Astrocyte of the spinal cord (primary cell): ENCODE results near the gene NEDD4L.

Experiments
- DNase-seq: peaks from one replicate; pipeline ENCODE4 v3.0.0; 2011; ENCODE audit warnings: low read depth, low spot score
- H3K4me3 ChIP-seq: 2 replicates; pipeline ENCODE4 v1.5.1; 2011; ENCODE audit warnings: low read depth, mild to moderate bottlenecking, low read length, moderate library complexity
- in situ Hi-C: cut with HindIII; loops from 2 replicates; pipeline ENCODE4 v1.10.0; 2017; ENCODE audit warnings: low sequenced_read_pairs
- TF ChIP-seq, protein P1 (sequence below): IDR thresholded peaks from 2 replicates; pipeline ENCODE4 v1.5.1; 2012; ENCODE audit warnings: low read depth, mild to moderate bottlenecking, low read length, inconsistent platforms

Gene NEDD4L

DNA sequence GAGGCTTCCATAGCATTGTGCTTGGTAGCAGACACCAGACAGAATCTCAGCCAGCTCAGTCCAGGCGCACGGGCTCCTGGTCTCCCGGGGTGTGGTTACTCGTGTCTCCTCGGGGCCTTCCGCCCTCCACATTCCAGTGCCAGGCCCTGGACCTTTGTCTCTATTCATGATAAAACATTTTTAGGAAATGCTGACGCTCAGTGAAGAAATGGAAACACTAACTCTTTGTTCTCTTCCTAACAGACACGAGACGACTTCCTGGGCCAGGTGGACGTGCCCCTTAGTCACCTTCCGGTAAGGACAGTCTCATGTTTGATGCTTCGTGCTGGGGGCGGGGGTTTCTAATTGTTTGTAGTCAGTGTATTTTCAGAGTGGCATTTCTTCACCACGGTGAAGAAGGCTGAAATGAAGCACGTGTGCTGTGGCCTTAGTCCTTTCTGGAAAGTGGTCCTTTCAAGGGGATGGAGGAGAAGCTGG lies 271.8 kb downstream of the NEDD4L start:
- DNase-seq, result no peak
- no peak overlapping the region for H3K4me3 ChIP-seq
- TF ChIP-seq, protein P1, sequence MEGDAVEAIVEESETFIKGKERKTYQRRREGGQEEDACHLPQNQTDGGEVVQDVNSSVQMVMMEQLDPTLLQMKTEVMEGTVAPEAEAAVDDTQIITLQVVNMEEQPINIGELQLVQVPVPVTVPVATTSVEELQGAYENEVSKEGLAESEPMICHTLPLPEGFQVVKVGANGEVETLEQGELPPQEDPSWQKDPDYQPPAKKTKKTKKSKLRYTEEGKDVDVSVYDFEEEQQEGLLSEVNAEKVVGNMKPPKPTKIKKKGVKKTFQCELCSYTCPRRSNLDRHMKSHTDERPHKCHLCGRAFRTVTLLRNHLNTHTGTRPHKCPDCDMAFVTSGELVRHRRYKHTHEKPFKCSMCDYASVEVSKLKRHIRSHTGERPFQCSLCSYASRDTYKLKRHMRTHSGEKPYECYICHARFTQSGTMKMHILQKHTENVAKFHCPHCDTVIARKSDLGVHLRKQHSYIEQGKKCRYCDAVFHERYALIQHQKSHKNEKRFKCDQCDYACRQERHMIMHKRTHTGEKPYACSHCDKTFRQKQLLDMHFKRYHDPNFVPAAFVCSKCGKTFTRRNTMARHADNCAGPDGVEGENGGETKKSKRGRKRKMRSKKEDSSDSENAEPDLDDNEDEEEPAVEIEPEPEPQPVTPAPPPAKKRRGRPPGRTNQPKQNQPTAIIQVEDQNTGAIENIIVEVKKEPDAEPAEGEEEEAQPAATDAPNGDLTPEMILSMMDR, result no peak
- in situ Hi-C loops, result no loop called here

DNA sequence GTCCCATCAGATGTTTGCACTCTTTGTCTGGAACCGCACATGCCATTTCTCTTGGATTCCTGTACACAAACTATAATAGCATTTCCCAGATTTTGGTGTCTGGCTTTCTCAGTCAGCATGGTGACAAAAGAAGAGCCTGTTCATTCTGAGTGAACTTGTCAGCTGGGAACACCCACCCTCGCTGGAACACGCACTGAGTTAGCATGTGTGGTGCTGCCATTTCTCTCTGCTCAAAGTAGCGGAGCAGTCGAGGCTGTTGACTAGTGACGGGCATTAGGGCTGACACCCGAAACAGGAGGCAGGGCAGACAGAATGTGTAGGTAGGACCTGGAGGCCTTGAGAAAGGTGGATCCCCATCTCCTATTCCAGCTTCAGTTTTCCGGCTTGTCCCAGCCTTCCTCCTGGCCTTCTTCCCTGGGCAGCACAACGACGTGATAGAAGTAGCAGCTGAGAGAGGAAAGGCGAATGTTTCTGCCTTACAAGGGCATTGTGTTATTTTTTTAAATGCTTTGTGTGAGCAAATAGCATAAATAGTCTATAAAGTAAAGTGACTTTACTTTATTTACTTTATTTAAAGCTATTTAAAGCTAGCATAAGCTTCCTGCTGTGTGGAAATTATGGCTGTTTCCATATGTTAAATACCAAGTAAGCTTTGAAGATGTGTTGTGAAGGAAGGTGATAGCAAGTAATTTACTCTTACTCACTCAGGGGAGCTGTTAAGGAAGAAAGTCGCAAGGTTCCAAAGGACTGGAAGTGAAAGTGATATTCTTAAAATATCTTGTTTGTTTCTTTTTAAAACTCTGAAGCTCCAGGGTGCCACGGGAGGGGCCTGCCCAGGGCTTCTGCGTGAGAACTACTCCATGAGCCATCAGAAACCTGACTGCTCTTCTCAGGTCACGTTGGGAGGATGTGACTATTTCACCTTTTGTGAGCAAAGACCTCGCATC lies 272.6 kb downstream of the NEDD4L start:
- TF ChIP-seq, protein P1, result no peak
- H3K4me3 ChIP-seq, result no peak overlapping the region
- in situ Hi-C loops, result no loop called here
- DNase-seq, result peak; percentile 39

DNA sequence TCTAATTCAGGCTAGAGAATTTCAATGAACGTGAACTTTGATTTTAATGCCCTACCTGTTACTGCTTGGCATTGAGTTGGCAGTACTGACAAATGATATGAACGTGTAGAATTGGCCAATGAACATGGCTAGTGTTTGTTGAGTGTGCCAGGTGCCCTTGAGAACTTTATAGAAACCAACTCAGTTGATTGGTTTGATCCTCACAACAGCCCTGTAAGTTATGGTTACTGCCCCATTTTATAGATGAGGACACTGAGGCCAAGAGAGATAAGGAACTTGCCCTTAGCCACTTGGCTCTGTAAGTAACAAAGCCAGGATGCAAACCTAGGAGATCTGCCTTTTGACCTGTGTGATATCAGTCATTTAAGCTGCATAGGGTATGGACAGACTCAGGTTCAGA lies 275.7 kb downstream of the NEDD4L start:
- DNase-seq, result no peak
- TF ChIP-seq, protein P1, result no peak
- no peak overlapping the region for H3K4me3 ChIP-seq
- in situ Hi-C loops, result no loop called here

DNA sequence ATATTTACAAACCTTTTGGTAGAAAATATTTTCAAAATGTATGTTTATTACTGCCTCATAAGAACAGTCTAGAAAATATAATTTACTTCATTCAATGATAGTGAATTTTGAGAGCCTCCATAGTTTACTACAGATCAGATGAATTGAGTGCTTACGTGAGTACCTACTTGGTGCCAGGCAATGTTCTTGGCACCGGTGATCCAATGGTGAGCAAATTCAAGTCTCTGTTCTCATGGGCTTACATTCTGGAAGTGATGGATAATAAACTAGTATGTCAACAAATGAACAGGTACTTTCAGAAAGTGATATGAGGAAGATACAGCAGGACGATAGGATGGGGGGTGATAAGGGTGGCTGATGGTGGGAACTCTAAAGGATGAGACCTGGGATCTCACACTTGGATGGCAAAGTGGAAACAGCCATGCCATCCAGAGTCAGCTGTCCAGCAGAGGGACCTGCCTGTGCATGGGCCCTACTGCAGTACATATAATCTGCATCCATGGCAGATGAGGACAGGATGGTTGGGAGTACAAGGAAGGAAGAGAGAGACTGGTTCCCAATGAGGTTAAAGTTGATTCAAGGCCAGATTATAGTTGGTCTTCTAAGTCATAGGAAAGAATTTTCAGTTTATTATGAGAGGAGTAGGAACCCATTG lies 277.0 kb downstream of the NEDD4L start:
- TF ChIP-seq, protein P1, result peak; percentile 6
- H3K4me3 ChIP-seq, result no peak overlapping the region

DNA sequence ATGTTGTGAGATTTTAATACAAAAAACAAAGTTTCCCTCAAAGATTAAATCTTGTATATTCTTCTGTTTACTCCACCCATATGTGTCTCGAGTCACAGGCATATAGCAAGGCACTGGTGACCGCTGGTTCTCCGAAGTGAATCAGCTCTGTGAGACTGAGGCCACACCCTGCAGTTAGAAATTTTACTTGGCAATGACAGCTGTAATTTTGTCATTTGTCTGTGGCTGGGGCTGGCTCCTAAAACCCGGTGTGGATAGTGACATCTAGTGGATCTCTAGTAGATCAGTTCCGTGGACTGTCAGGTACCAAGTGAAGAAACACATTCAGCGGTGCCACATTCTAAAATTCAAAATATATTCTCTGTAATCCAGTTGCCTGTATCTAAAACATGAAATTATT lies 278.0 kb downstream of the NEDD4L start:
- TF ChIP-seq, protein P1, result peak; percentile 63
- H3K4me3 ChIP-seq, result no peak overlapping the region
- in situ Hi-C loops, result no loop called here
- peak; percentile 74 for DNase-seq

More for the DNA sequence above, 277.0 kb downstream of the NEDD4L start:
- DNase-seq, result no peak
- in situ Hi-C loops, result no loop called here

DNA sequence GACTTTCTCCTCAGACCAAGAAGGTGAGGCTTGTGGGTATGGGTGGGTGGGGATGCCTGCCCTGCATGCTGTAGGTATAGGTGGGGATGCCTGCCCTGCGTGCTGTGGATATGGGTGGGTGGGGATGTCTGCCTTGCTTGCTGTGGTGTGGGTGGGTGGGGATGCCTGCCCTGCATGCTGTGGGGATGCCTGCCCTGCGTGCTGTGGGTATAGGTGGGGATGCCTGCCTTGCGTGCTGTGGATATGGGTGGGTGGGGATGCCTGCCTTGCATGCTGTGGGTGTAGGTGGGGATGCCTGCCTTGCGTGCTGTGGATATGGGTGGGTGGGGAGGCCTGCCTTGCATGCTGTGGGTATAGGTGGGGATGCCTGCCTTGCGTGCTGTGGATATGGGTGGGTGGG lies 278.4 kb downstream of the NEDD4L start:
- in situ Hi-C loops, result no loop called here
- no peak for DNase-seq
- H3K4me3 ChIP-seq, result no peak overlapping the region
- TF ChIP-seq, protein P1, result no peak
